ENCODE results near the gene DNAH10. TPM values are rescaled to one million over a fixed set of nuclear protein-coding genes. Genes with fewer than 3 reads are reported as not detected.

The DNAH10 gene
- total and polyA plus RNA-seq, 2 of the 4 experiments (the other 2 are of a cell fraction): 0.18 to 0.22 TPM

GRCh38 chr12:123971770-123972456, 209.8 kb downstream of the DNAH10 start (continued):
- TF ChIP-seq ELK1 (IDR thresholded peaks at IDR 0.05; ENCODE audit: borderline replicate concordance, low read depth, low read length): no peak
- TF ChIP-seq BHLHE40 (IDR thresholded peaks at IDR 0.05; ENCODE audit: low read depth, low read length): no peak
